ENCODE results near the gene RBM23. TPM values are rescaled to one million over a fixed set of nuclear protein-coding genes. Genes with fewer than 3 reads are reported as not detected.
A peak's percentile ranks its signal among the peaks of the same experiment; 100 is the strongest.
"Not testable (repeated sequence)": the region's sequence is repeated elsewhere in the genome, so short reads cannot be mapped to it uniquely, and the experiment has no call there.

The RBM23 gene
- total and polyA plus RNA-seq, 9 of the 15 experiments (the other 6 are each of a cell fraction or from before 2014, with no cell fraction given), result 46.0 to 102 (median 58.5) TPM

DNA sequence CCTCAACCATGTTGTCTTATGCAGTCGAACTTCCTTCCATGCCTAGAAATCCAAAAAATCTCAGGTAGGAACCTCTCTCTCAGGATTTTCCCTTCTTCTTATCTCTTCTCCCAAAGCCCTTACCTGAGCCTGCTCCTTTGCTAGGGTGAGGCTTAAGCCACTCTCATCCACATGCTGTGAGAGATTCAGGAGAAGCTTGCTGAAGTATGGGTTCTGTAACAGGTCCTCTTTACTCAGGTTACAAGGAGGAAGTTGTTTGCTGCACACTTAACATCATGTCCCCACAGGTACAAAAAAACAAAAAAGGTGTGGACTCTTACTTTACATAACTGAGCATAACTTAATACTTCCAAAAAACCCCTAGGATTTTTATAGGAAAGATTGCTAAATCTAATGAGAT, 33.5 kb upstream of the RBM23 start:
- Histone ChIP-seq H3K4me1 (replicated peaks in 1 of 2; ENCODE audit: control insufficient read depth in 2 of 2, insufficient read depth in 2 of 2, low read length in 2 of 2) (peaks cover 5 to 8% of the 10 kb centered on the region in 2 experiments), H3K36me3 (ENCODE audit: control insufficient read depth, insufficient read depth, low read length) (peaks cover 48% of the 10 kb centered on the region)

DNA sequence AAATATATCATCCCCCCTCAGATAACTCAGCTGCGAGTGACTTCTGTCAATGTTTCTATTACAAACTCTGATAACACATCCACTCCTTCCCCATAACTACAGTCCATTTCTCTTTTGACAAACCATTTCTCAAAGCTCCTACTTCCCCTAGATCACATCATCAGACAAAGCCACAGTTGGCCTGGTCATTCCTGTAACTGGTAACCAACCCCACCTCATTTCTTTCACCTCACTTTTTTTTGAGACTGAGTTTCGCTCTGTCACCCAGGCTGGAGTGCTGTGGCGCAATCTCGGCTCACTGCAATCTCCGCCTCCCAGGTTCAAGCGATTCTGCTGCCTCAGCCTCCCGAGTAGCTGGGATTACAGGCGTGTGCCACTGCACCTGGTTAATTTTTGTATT, 32.8 kb upstream of the RBM23 start:
- H3K4me2 ChIP-seq (ENCODE audit: insufficient read depth, low read length); intact Hi-C loops (cut with micrococcal nuclease); BruUV-seq (replicated peaks); H3K9me1 ChIP-seq (ENCODE audit: control insufficient read depth, insufficient read depth, low read length); H3K9ac ChIP-seq (ENCODE audit: insufficient read depth in 1 of 2, low read depth in 2 of 2, low read length in 2 of 2); H3K4me1 ChIP-seq (replicated peaks in 1 of 2; ENCODE audit: control insufficient read depth in 2 of 2, insufficient read depth in 2 of 2, low read length in 2 of 2); H3K27me3 ChIP-seq (ENCODE audit: control insufficient read depth in 2 of 2, insufficient read depth in 2 of 2, low read length in 2 of 2); CTCF ChIA-PET (ENCODE audit: low intra/inter-chr PET ratio); H2AFZ ChIP-seq (ENCODE audit: low read depth, low read length); H3K4me3 ChIP-seq; H3K9me3 ChIP-seq (replicated peaks; ENCODE audit: control insufficient read depth, insufficient read depth, low read depth, low read length); in situ Hi-C loops (cut with MboI); FAIRE-seq; H4K20me1 ChIP-seq (replicated peaks; ENCODE audit: control insufficient read depth, insufficient read depth, low read length): not testable (repeated sequence)
- 31% methylated on average over 8 of the region's 8 CpGs for WGBS (ENCODE audit: insufficient coverage, low coverage, missing lambda C conversion rate)
- Histone ChIP-seq H3K36me3 (ENCODE audit: control insufficient read depth, insufficient read depth, low read length) (peaks cover 54% of the 10 kb centered on the region), H3K27ac (ENCODE audit: extremely low read depth, low read depth, low read length) (peak overlapping the region; percentile 56; the same call in 1 of the 3 replicates), H3K79me2 (ENCODE audit: control insufficient read depth, insufficient read depth, low read length) (peaks cover 13% of the 10 kb centered on the region)
- ATAC-seq (peak; percentile 25), DNase-seq (ENCODE audit: extremely low read depth in 1 of 4, low spot score in 3 of 4) (peak in 1 of 4 experiments; percentile 38)
- POLR2A ChIA-PET, result interaction anchor here (0.8 to 1.1 kb wide), 2 partner anchors 12 to 21 kb away, joined by 3 read pairs; no protein-coding TSS in a partner anchor
- 0 out of 2 replicates have a peak, but pooled peaks have one; percentile 48 for TF ChIP-seq SMARCE1 (IDR thresholded peaks at IDR 0.05)
- TF ChIP-seq NRF1 (conservative IDR thresholded peaks at IDR 0.05 in 1 of 2, IDR thresholded peaks at IDR 0.05 in 1 of 2), result peak in 1 of 2 experiments; percentile 24; a peak in 2 of 4 replicates
- TF ChIP-seq MAFG (tag; conservative IDR thresholded peaks at IDR 0.05), result peak; percentile 77
- TF ChIP-seq SMARCA4 (IDR thresholded peaks at IDR 0.05), result peak; percentile 38; the same call in 1 of the 2 replicates
- TF ChIP-seq CBFA2T3 (IDR thresholded peaks at IDR 0.05), result peak; percentile 57
- TF ChIP-seq ZNF316 (IDR thresholded peaks at IDR 0.05), result peak; percentile 75
- TF ChIP-seq CEBPG (CRISPR knock-in tag; IDR thresholded peaks at IDR 0.05), result peak; percentile 91
- TF ChIP-seq CEBPG (tag; conservative IDR thresholded peaks at IDR 0.05 in 1 of 2, IDR thresholded peaks at IDR 0.05 in 1 of 2), result peak; percentile 55 to 93; a peak in 3 of 4 replicates
- TF ChIP-seq NBN (IDR thresholded peaks at IDR 0.05; ENCODE audit: low read depth), result 0 out of 2 replicates have a peak, but pooled peaks have one; percentile 40
- TF ChIP-seq CEBPB (tag; IDR thresholded peaks at IDR 0.05), result peak; percentile 99
- TF ChIP-seq, protein P1, sequence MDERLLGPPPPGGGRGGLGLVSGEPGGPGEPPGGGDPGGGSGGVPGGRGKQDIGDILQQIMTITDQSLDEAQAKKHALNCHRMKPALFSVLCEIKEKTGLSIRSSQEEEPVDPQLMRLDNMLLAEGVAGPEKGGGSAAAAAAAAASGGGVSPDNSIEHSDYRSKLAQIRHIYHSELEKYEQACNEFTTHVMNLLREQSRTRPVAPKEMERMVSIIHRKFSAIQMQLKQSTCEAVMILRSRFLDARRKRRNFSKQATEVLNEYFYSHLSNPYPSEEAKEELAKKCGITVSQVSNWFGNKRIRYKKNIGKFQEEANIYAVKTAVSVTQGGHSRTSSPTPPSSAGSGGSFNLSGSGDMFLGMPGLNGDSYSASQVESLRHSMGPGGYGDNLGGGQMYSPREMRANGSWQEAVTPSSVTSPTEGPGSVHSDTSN (CRISPR knock-in tag; IDR thresholded peaks at IDR 0.05; ENCODE audit: low read depth), result not testable (repeated sequence)
- TF ChIP-seq, protein P1 (tag; conservative IDR thresholded peaks at IDR 0.05; ENCODE audit: low read depth), result peak; percentile 87
- peak; percentile 72; the same call in 1 of the 2 replicates for TF ChIP-seq C11orf30 (IDR thresholded peaks at IDR 0.05; ENCODE audit: low read depth)
- peak; percentile 40 to 44; a peak in 2 of 4 replicates for TF ChIP-seq TRIM24 (IDR thresholded peaks at IDR 0.05)

More for the DNA sequence above, 33.5 kb upstream of the RBM23 start:
- Histone ChIP-seq H3K4me3 (no peak overlapping the region), H3K27me3 (ENCODE audit: control insufficient read depth in 2 of 2, insufficient read depth in 2 of 2, low read length in 2 of 2) (no peaks in the 10 kb centered on the region), H3K27ac (ENCODE audit: extremely low read depth, low read depth, low read length) (0 out of 3 replicates have a peak overlapping the region, but pooled peaks have one; percentile 13), H3K79me2 (ENCODE audit: control insufficient read depth, insufficient read depth, low read length) (peaks cover 13% of the 10 kb centered on the region), H4K20me1 (replicated peaks; ENCODE audit: control insufficient read depth, insufficient read depth, low read length) (no peaks in the 10 kb centered on the region), H3K9me3 (replicated peaks; ENCODE audit: control insufficient read depth, insufficient read depth, low read depth, low read length) (no peaks in the 10 kb centered on the region), H3K9me1 (ENCODE audit: control insufficient read depth, insufficient read depth, low read length) (no peaks in the 10 kb centered on the region), H3K4me2 (ENCODE audit: insufficient read depth, low read length) (no peak overlapping the region), H2AFZ (ENCODE audit: low read depth, low read length) (no peak overlapping the region), H3K9ac (ENCODE audit: insufficient read depth in 1 of 2, low read depth in 2 of 2, low read length in 2 of 2) (no peak overlapping the region)
- DNase-seq (ENCODE audit: extremely low read depth in 1 of 4, low spot score in 3 of 4) (no peak), FAIRE-seq (no peak), ATAC-seq (no peak)
- in situ Hi-C loops (cut with MboI) (no loop called here), intact Hi-C loops (cut with micrococcal nuclease) (no loop called here)
- WGBS (ENCODE audit: insufficient coverage, low coverage, missing lambda C conversion rate), result 100% methylated on average over 1 of the region's 1 CpG
- CTCF ChIA-PET (ENCODE audit: low intra/inter-chr PET ratio), result no interaction called here
- POLR2A ChIA-PET, result interaction anchor here (1.1 kb wide), 1 partner anchor 12 kb away, joined by 3 read pairs; no protein-coding TSS in a partner anchor
- no TSS peak for BruUV-seq (replicated peaks)
- no peak for TF ChIP-seq ZSCAN32 (CRISPR knock-in tag; IDR thresholded peaks at IDR 0.05)
- no peak for TF ChIP-seq BRCA1 (IDR thresholded peaks at IDR 0.05)
- TF ChIP-seq BRCA1 (CRISPR knock-in tag; IDR thresholded peaks at IDR 0.05), result no peak
- no peak for TF ChIP-seq PCBP2 (IDR thresholded peaks at IDR 0.05; ENCODE audit: low read depth, low read length, poor library complexity, severe bottlenecking)
- TF ChIP-seq HDAC2 (IDR thresholded peaks at IDR 0.05), result no peak
- TF ChIP-seq NFYB (IDR thresholded peaks at IDR 0.05; ENCODE audit: extremely low read depth, insufficient read length), result no peak

All from K562 (cell line).